Suprapubic skin (tissue), 4 donors: Measurements from ENCODE around the gene HSD11B1L.

Source experiments
- EP300 ChIP-seq: sonication (generic); formaldehyde crosslinking; IDR thresholded peaks from one replicate; pipeline ENCODE4 v1.6.1; 2017; ENCODE audit warnings: antibody characterized with exemption
- POLR2A ChIP-seq, 2 donors: fragments of 450-650 bp; IDR thresholded peaks; one replicate each; pipeline ENCODE4 v1.6.1; 2017; ENCODE audit warnings: antibody characterized with exemption in 2 of 2, mild to moderate bottlenecking in 2 of 2, moderate library complexity in 2 of 2
- POLR2AphosphoS5 ChIP-seq, 3 donors: sonication (generic); formaldehyde crosslinking; IDR thresholded peaks; one replicate each; pipeline ENCODE4 v1.6.1; 2017; ENCODE audit warnings: antibody characterized with exemption in 3 of 3
- TF ChIP-seq, protein P1 (sequence below), 2 donors: fragments of 200-600 bp in 1 of 2; fragments of 450-650 bp in 1 of 2; sonication (generic) in 1 of 2; IDR thresholded peaks; one replicate each; pipeline ENCODE4 v1.5.1; 2016 to 2019; ENCODE audit warnings: antibody characterized with exemption in 2 of 2, mild to moderate bottlenecking in 1 of 2, moderate library complexity in 1 of 2

- TF ChIP-seq, protein P1, sequence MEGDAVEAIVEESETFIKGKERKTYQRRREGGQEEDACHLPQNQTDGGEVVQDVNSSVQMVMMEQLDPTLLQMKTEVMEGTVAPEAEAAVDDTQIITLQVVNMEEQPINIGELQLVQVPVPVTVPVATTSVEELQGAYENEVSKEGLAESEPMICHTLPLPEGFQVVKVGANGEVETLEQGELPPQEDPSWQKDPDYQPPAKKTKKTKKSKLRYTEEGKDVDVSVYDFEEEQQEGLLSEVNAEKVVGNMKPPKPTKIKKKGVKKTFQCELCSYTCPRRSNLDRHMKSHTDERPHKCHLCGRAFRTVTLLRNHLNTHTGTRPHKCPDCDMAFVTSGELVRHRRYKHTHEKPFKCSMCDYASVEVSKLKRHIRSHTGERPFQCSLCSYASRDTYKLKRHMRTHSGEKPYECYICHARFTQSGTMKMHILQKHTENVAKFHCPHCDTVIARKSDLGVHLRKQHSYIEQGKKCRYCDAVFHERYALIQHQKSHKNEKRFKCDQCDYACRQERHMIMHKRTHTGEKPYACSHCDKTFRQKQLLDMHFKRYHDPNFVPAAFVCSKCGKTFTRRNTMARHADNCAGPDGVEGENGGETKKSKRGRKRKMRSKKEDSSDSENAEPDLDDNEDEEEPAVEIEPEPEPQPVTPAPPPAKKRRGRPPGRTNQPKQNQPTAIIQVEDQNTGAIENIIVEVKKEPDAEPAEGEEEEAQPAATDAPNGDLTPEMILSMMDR (IDR thresholded peaks at IDR 0.05), result no peak
- TF ChIP-seq POLR2A (IDR thresholded peaks at IDR 0.05) (no peak), EP300 (no peak), POLR2AphosphoS5 (IDR thresholded peaks at IDR 0.05) (no peak)
Measured at GRCh38 chr19:5697890-5698634, 17.2 kb downstream of the HSD11B1L start.
